K562 (cell line): Measurements from ENCODE around the gene ZNF462. TPM values are rescaled to one million over a fixed set of nuclear protein-coding genes. Genes with fewer than 3 reads are reported as not detected.

Experiments
- ATAC-seq: fragments of 200-7000 bp; cut with Tn5 transposase; 3 replicates; pipeline ENCODE4 v1.9.1; 2020; ENCODE audit warnings: moderate library complexity
- BruUV-seq: library from RNA; stranded (reverse); fragments of 400-500 nt; replicated peaks from 2 replicates; lab custom pipeline; 2021; lab: Mats Ljungman, UMichigan
- CTCF ChIA-PET: fragments of 300-600 bp; formaldehyde crosslinking; extraction: SDS; loops from one replicate; lab custom pipeline; 2021; ENCODE audit warnings: low intra/inter-chr PET ratio; lab: Yijun Ruan, JAX
- POLR2A ChIA-PET: fragments of 300-600, 350-650 bp; sonication (Branson Sonifier 250); formaldehyde crosslinking; extraction: SDS; loops from one replicate; lab custom pipeline; 2021; ENCODE audit warnings: antibody characterized with exemption, inconsistent platforms; lab: Yijun Ruan, JAX
- DNase-seq, 4 experiments: peaks; one replicate each; pipeline versions ENCODE4 v3.0.0 to v3.0.0-alpha.2; 2011 to 2018; ENCODE audit warnings: low spot score in 3 of 4, mixed read lengths in 3 of 4; ENCODE audit errors: extremely low read depth in 1 of 4
- FAIRE-seq: peaks from 2 replicates; lab custom pipeline; 2011; peaks lifted over from hg19 to GRCh38; lab: Jason Lieb, UNC
- H2AFZ ChIP-seq: 2 replicates; pipeline ENCODE4 v1.6.0; 2011; ENCODE audit warnings: low read depth, low read length, control low read depth, inconsistent platforms
- H3K27ac ChIP-seq: fragments of 200-600 bp; 3 replicates; pipeline ENCODE4 v1.8.0; 2011; ENCODE audit warnings: low read depth, mild to moderate bottlenecking, control low read depth, inconsistent platforms, low read length, moderate library complexity, mixed read lengths; ENCODE audit errors: extremely low read depth
- H3K27me3 ChIP-seq, 2 experiments: fragments of 300-600 bp in 1 of 2; 2 replicates in 1 of 2; 3 replicates in 1 of 2; pipeline versions ENCODE4 v1.6.0 to v1.8.0; 2011; ENCODE audit warnings: inconsistent platforms in 2 of 2, low read length in 2 of 2, mild to moderate bottlenecking in 1 of 2, mixed read lengths in 1 of 2, moderate library complexity in 1 of 2; ENCODE audit not compliant: control insufficient read depth in 2 of 2, insufficient read depth in 2 of 2
- H3K36me3 ChIP-seq: fragments of 300-600 bp; 3 replicates; pipeline ENCODE4 v1.8.0; 2011; ENCODE audit warnings: mild to moderate bottlenecking, low read length, inconsistent platforms; ENCODE audit not compliant: control insufficient read depth, insufficient read depth
- H3K4me1 ChIP-seq, 2 experiments: fragments of 200-600 bp in 1 of 2; replicated peaks in 1 of 2; 2 replicates in 1 of 2; 3 replicates in 1 of 2; pipeline versions ENCODE4 v1.5.1 to v1.8.0; 2011; ENCODE audit warnings: inconsistent platforms in 2 of 2, low read length in 2 of 2, mild to moderate bottlenecking in 1 of 2, mixed read lengths in 1 of 2, moderate library complexity in 1 of 2; ENCODE audit not compliant: control insufficient read depth in 2 of 2, insufficient read depth in 2 of 2
- H3K4me2 ChIP-seq: 2 replicates; pipeline ENCODE4 v1.6.1; 2011; ENCODE audit warnings: low read length, control low read depth, inconsistent platforms, mixed read lengths; ENCODE audit not compliant: insufficient read depth
- H3K4me3 ChIP-seq: fragments of 200-600 bp; sonication (generic), shearing (Covaris generic); 2 replicates; pipeline ENCODE4 v1.5.1; 2016; ENCODE audit warnings: control low read depth, inconsistent platforms
- H3K79me2 ChIP-seq: fragments of 200-600 bp; 3 replicates; pipeline ENCODE4 v1.8.0; 2011; ENCODE audit warnings: low read length, inconsistent platforms; ENCODE audit not compliant: control insufficient read depth, insufficient read depth
- H3K9ac ChIP-seq, 2 experiments: 2 replicates each; pipeline versions ENCODE4 v1.6.0 to v1.6.1; 2011; ENCODE audit warnings: low read depth in 2 of 2, low read length in 2 of 2, control low read depth in 1 of 2, inconsistent platforms in 1 of 2, mild to moderate bottlenecking in 1 of 2, mixed read lengths in 1 of 2; ENCODE audit not compliant: insufficient read depth in 1 of 2
- H3K9me1 ChIP-seq: one replicate; pipeline ENCODE4 v1.6.0; 2011; ENCODE audit warnings: inconsistent platforms, mild to moderate bottlenecking, low read length, moderate library complexity; ENCODE audit not compliant: control insufficient read depth, insufficient read depth
- H3K9me3 ChIP-seq: replicated peaks from 2 replicates; pipeline ENCODE4 v1.5.1; 2011; ENCODE audit warnings: low read depth, low read length, inconsistent platforms; ENCODE audit not compliant: control insufficient read depth, insufficient read depth
- H4K20me1 ChIP-seq: replicated peaks from 2 replicates; pipeline ENCODE4 v1.6.1; 2011; ENCODE audit warnings: low read length, inconsistent platforms, mixed read lengths; ENCODE audit not compliant: control insufficient read depth, insufficient read depth
- ATF7 ChIP-seq: fragments of 450-650 bp; IDR thresholded peaks from 2 replicates; pipeline ENCODE4 v1.7.1; 2014; ENCODE audit warnings: mild to moderate bottlenecking, moderate library complexity
- ELK1 ChIP-seq: sonication (generic); formaldehyde crosslinking; IDR thresholded peaks from 2 replicates; pipeline ENCODE4 v1.8.1; 2022; ENCODE audit warnings: missing genetic modification reagents
- HIVEP1 ChIP-seq: fragments of 250-450 bp; sonication (Bioruptor Pico); IDR thresholded peaks from 2 replicates; pipeline ENCODE4 v1.4.0; 2020; ENCODE audit warnings: mild to moderate bottlenecking
- MAFF ChIP-seq: IDR thresholded peaks from 2 replicates; pipeline ENCODE4 v1.6.1; 2012; ENCODE audit warnings: low read length, improper control_type of control experiment
- MAFG ChIP-seq: fragments of 450-650 bp; conservative IDR thresholded peaks from 2 replicates; pipeline ENCODE4 v1.6.1; 2016; ENCODE audit warnings: missing genetic modification characterization, missing compliant biosample characterization
- MAFK ChIP-seq: IDR thresholded peaks from 2 replicates; pipeline ENCODE4 v1.6.1; 2011; ENCODE audit warnings: low read length, improper control_type of control experiment
- MECOM ChIP-seq: fragments of 250-450 bp; sonication (Bioruptor Pico); IDR thresholded peaks from 2 replicates; pipeline ENCODE4 v1.8.0; 2022; ENCODE audit warnings: inconsistent platforms
- NFYB ChIP-seq: IDR thresholded peaks from 2 replicates; pipeline ENCODE4 v1.6.1; 2011; ENCODE audit warnings: mild to moderate bottlenecking, moderate library complexity; ENCODE audit not compliant: insufficient read length; ENCODE audit errors: extremely low read depth
- POU5F1 ChIP-seq: fragments of 150-350 bp; IDR thresholded peaks from 2 replicates; pipeline ENCODE4 v1.6.1; 2014; ENCODE audit warnings: borderline replicate concordance, low read length, low read depth, mild to moderate bottlenecking; ENCODE audit not compliant: partially characterized antibody
- TCF15 ChIP-seq: fragments of 250-450 bp; sonication (Bioruptor Pico); IDR thresholded peaks from 2 replicates; pipeline ENCODE4 v1.8.0; 2022; ENCODE audit warnings: moderate library complexity, mild to moderate bottlenecking, inconsistent platforms
- ZNF316 ChIP-seq: fragments of 450-650 bp; IDR thresholded peaks from 2 replicates; pipeline ENCODE4 v1.6.1; 2016
- ZNF764 ChIP-seq: fragments of 250-450 bp; sonication (Bioruptor Pico); IDR thresholded peaks from 2 replicates; pipeline ENCODE4 v1.4.0; 2020; ENCODE audit warnings: low read depth, mild to moderate bottlenecking, moderate library complexity
- WGBS: fragments of 100-300 bp; shearing (Covaris generic); methylation state at CpG from one replicate; pipeline ENCODE4 v1.1.6; 2016; ENCODE audit warnings: low coverage, mixed read lengths; ENCODE audit not compliant: insufficient coverage; ENCODE audit errors: missing lambda C conversion rate; 5-methylcytosine and 5-hydroxymethylcytosine counted together
- in situ Hi-C: fragments of 300-500 bp; cut with MboI; formaldehyde crosslinking; loops from 4 replicates; pipeline ENCODE4 v1.15.0; 2018; ENCODE audit warnings: inconsistent platforms, mixed read lengths
- intact Hi-C: fragments of 100-400 bp; cut with micrococcal nuclease; formaldehyde crosslinking; loops from 2 replicates; pipeline ENCODE4 v1.14.2; 2022
- polyA plus RNA-seq, 8 experiments: library from polyadenylated mRNA; depleted of rRNA in 4 of 8; stranded (reverse) in 5 of 8; unstranded in 3 of 8; fragments of >200 nt; fragmentation: Nextera tagmentation in 2 of 8; fragmentation: Illumina TruSeq in 1 of 8; extraction: Ambion mirVana in 2 of 8; extraction: Trizol in 1 of 8; gene quantifications; 2 replicates each; pipeline versions ENCODE4 v1.2.1 to v1.2.3, GENCODE V29; 2011 to 2014; ENCODE audit warnings: inconsistent platforms in 1 of 8, missing spikeins in 1 of 8
- total RNA-seq, 7 experiments: library from RNA; depleted of rRNA in 6 of 7; stranded (reverse); fragments of >200 nt in 6 of 7; fragmentation: Illumina TruSeq in 2 of 7; extraction: Trizol in 2 of 7; gene quantifications; 2 replicates each; pipeline versions ENCODE4 v1.2.1 to v1.2.3, GENCODE V29; 2011 to 2021; ENCODE audit warnings: low replicate concordance in 1 of 7
- TF ChIP-seq, protein P1 (sequence below): sonication (generic); IDR thresholded peaks from 2 replicates; pipeline ENCODE4 v1.6.1; 2016
- TF ChIP-seq, protein P2 (sequence below): sonication (generic); formaldehyde crosslinking; IDR thresholded peaks from 2 replicates; pipeline ENCODE4 v1.8.0; 2023; ENCODE audit warnings: missing genetic modification reagents, mild to moderate bottlenecking, borderline replicate concordance
- TF ChIP-seq, protein P3 (sequence below): fragments of 250-450 bp; sonication (Bioruptor Pico); IDR thresholded peaks from 2 replicates; pipeline ENCODE4 v1.6.1; 2021; ENCODE audit warnings: mild to moderate bottlenecking

Gene ZNF462
- total and polyA plus RNA-seq, 9 of the 15 experiments (the other 6 are each of a cell fraction or from before 2014, with no cell fraction given) = 0.20 TPM; not detected in 8

DNA sequence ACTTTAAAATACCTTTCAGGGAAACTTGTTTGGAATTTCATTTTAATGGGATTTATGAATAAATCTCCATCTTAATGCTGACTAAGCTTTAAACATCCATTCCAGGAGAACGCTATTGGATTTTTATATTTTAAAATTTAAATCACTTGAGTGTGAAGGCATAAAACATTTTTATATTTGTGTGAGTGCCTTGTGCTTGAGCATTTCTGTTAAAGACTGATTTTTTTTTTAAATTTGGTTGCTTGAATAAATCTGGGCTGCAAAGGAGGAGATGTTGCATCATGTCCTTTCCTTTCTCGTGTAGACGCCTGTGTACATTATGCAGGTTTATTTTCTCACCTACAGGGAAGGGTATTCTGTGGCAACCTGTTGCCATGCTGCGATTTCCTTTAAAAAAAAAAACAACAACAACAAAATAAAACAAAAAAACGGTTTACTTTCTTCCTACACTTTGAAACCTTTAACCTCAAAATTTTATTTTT lies 108.1 kb downstream of the ZNF462 start:
- Histone ChIP-seq H3K4me2 (no peak overlapping the region), H3K4me1 (no peaks in the 10 kb centered on the region), H3K79me2 (no peaks in the 10 kb centered on the region), H3K4me3 (no peak overlapping the region), H3K9ac (no peak overlapping the region), H3K27me3 (no peaks in the 10 kb centered on the region), H2AFZ (no peak overlapping the region), H3K36me3 (no peaks in the 10 kb centered on the region), H3K9me3 (no peaks in the 10 kb centered on the region; the same call in 1 of the 2 replicates), H3K27ac (no peak overlapping the region), H4K20me1 (no peaks in the 10 kb centered on the region), H3K9me1 (no peaks in the 10 kb centered on the region)
- FAIRE-seq (no peak), ATAC-seq (no peak), DNase-seq (no peak)
- BruUV-seq = no TSS peak
- intact Hi-C loops = no loop called here
- WGBS = 0% methylated on average over 3 of the region's 5 CpGs
- no peak for TF ChIP-seq MECOM
- no peak for TF ChIP-seq HIVEP1 (CRISPR knock-in tag)
- TF ChIP-seq, protein P1, sequence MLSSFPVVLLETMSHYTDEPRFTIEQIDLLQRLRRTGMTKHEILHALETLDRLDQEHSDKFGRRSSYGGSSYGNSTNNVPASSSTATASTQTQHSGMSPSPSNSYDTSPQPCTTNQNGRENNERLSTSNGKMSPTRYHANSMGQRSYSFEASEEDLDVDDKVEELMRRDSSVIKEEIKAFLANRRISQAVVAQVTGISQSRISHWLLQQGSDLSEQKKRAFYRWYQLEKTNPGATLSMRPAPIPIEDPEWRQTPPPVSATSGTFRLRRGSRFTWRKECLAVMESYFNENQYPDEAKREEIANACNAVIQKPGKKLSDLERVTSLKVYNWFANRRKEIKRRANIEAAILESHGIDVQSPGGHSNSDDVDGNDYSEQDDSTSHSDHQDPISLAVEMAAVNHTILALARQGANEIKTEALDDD = no peak
- TF ChIP-seq MAFG (tag) = no peak
- no peak for TF ChIP-seq POU5F1
- TF ChIP-seq MAFF = peak; percentile 47
- peak; percentile 58; the same call in 1 of the 2 replicates for TF ChIP-seq ZNF316
- no peak for TF ChIP-seq ZNF764 (CRISPR knock-in tag)
- TF ChIP-seq, protein P2, sequence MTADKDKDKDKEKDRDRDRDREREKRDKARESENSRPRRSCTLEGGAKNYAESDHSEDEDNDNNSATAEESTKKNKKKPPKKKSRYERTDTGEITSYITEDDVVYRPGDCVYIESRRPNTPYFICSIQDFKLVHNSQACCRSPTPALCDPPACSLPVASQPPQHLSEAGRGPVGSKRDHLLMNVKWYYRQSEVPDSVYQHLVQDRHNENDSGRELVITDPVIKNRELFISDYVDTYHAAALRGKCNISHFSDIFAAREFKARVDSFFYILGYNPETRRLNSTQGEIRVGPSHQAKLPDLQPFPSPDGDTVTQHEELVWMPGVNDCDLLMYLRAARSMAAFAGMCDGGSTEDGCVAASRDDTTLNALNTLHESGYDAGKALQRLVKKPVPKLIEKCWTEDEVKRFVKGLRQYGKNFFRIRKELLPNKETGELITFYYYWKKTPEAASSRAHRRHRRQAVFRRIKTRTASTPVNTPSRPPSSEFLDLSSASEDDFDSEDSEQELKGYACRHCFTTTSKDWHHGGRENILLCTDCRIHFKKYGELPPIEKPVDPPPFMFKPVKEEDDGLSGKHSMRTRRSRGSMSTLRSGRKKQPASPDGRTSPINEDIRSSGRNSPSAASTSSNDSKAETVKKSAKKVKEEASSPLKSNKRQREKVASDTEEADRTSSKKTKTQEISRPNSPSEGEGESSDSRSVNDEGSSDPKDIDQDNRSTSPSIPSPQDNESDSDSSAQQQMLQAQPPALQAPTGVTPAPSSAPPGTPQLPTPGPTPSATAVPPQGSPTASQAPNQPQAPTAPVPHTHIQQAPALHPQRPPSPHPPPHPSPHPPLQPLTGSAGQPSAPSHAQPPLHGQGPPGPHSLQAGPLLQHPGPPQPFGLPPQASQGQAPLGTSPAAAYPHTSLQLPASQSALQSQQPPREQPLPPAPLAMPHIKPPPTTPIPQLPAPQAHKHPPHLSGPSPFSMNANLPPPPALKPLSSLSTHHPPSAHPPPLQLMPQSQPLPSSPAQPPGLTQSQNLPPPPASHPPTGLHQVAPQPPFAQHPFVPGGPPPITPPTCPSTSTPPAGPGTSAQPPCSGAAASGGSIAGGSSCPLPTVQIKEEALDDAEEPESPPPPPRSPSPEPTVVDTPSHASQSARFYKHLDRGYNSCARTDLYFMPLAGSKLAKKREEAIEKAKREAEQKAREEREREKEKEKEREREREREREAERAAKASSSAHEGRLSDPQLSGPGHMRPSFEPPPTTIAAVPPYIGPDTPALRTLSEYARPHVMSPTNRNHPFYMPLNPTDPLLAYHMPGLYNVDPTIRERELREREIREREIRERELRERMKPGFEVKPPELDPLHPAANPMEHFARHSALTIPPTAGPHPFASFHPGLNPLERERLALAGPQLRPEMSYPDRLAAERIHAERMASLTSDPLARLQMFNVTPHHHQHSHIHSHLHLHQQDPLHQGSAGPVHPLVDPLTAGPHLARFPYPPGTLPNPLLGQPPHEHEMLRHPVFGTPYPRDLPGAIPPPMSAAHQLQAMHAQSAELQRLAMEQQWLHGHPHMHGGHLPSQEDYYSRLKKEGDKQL (CRISPR knock-in tag) = no peak
- TF ChIP-seq, protein P3, sequence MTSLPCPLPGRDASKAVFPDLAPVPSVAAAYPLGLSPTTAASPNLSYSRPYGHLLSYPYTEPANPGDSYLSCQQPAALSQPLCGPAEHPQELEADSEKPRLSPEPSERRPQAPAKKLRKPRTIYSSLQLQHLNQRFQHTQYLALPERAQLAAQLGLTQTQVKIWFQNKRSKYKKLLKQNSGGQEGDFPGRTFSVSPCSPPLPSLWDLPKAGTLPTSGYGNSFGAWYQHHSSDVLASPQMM = no peak
- no peak for TF ChIP-seq TCF15 (CRISPR knock-in tag)
- peak; percentile 57 for TF ChIP-seq MAFK
- no peak for TF ChIP-seq ATF7
- TF ChIP-seq ELK1 (CRISPR knock-in tag) = no peak
- no peak for TF ChIP-seq NFYB
- in situ Hi-C loops = no loop called here
- ChIA-PET POLR2A (interaction anchor here (0.6 kb wide), 1 partner anchor 10 kb away, joined by 6 read pairs; no protein-coding TSS in a partner anchor), CTCF (no interaction called here)
